Calu3 (cell line): ENCODE data around the gene TTC39A. TPM values are rescaled to one million over a fixed set of nuclear protein-coding genes. Genes with fewer than 3 reads are reported as not detected.
"Not testable (repeated sequence)": the region's sequence is repeated elsewhere in the genome, so short reads cannot be mapped to it uniquely, and the experiment has no call there.

ENCODE experiments used
- BruUV-seq: library from RNA; stranded (reverse); fragments of 400-500 nt; replicated peaks from 2 replicates; lab custom pipeline; 2021; lab: Mats Ljungman, UMichigan
- CTCF ChIA-PET: fragments of 300-600 bp; sonication (Branson Sonifier 250); formaldehyde crosslinking; loops from one replicate; lab custom pipeline; 2022; ENCODE audit warnings: antibody characterized with exemption; lab: Charles Lee
- DNase-seq: peaks from one replicate; pipeline ENCODE4 v3.0.0; 2022
- H3K27ac Mint-ChIP-seq: one replicate; pipeline ENCODE4 v1.8.0; 2022; ENCODE audit warnings: mixed read lengths; ENCODE audit not compliant: unreplicated experiment
- H3K27me3 Mint-ChIP-seq: one replicate; pipeline ENCODE4 v1.8.0; 2022; ENCODE audit warnings: mixed read lengths; ENCODE audit not compliant: unreplicated experiment
- H3K36me3 Mint-ChIP-seq: one replicate; pipeline ENCODE4 v1.8.0; 2022; ENCODE audit warnings: mild to moderate bottlenecking, moderate library complexity, mixed read lengths; ENCODE audit not compliant: insufficient read depth, unreplicated experiment
- H3K4me1 Mint-ChIP-seq: one replicate; pipeline ENCODE4 v1.8.0; 2022; ENCODE audit warnings: mild to moderate bottlenecking, low read depth, mixed read lengths; ENCODE audit not compliant: unreplicated experiment
- H3K4me3 Mint-ChIP-seq: one replicate; pipeline ENCODE4 v1.8.0; 2022; ENCODE audit warnings: mild to moderate bottlenecking, low read depth, moderate library complexity, mixed read lengths; ENCODE audit not compliant: unreplicated experiment
- H3K9me3 Mint-ChIP-seq: one replicate; pipeline ENCODE4 v1.8.0; 2022; ENCODE audit warnings: low read depth, mixed read lengths; ENCODE audit not compliant: unreplicated experiment
- intact Hi-C: fragments of 100-400 bp; cut with micrococcal nuclease; formaldehyde crosslinking; loops from one replicate; pipeline ENCODE4 v1.10.0; 2022; ENCODE audit not compliant: unreplicated experiment
- total RNA-seq: library from RNA; stranded (reverse); gene quantifications from 2 replicates; pipeline ENCODE4 v1.2.3, GENCODE V29; 2022
- TF ChIP-seq, protein P1 (sequence below): fragments of 200-600 bp; IDR thresholded peaks from one replicate; pipeline ENCODE4 v1.8.0; 2022; ENCODE audit warnings: antibody characterized with exemption; ENCODE audit not compliant: unreplicated experiment

TTC39A gene
- total RNA-seq, 1 experiment from 2014 or later: 18.8 TPM

DNA sequence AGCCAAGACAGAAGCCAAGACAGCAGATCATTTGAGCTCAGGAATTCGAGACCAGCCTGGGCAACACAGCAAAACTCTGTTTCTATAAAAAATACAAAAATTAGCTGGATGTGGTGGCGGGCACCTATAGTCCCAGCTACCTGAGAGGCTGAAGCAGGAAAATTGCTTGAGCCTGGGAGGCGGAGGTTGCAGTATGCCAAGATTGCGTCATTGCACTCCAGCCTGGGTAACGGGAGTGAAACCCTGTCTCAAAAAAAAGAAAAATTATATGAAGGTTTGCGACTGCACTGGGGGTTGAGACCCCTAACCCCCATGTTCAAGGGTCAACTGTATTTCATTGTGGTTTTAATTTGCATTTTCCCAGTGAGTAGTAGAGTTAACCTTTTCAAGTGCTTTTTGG lies 78.0 kb downstream of the TTC39A start:
- Mint-ChIP-seq H3K9me3 (no peaks in the 10 kb centered on the region), H3K4me3 (no peak overlapping the region), H3K4me1 (peaks cover 2% of the 10 kb centered on the region), H3K27ac (no peak overlapping the region), H3K27me3 (no peaks in the 10 kb centered on the region), H3K36me3 (no peaks in the 10 kb centered on the region)
- no peak for DNase-seq
- BruUV-seq: no TSS peak
- CTCF ChIA-PET: no interaction called here
- TF ChIP-seq, protein P1, sequence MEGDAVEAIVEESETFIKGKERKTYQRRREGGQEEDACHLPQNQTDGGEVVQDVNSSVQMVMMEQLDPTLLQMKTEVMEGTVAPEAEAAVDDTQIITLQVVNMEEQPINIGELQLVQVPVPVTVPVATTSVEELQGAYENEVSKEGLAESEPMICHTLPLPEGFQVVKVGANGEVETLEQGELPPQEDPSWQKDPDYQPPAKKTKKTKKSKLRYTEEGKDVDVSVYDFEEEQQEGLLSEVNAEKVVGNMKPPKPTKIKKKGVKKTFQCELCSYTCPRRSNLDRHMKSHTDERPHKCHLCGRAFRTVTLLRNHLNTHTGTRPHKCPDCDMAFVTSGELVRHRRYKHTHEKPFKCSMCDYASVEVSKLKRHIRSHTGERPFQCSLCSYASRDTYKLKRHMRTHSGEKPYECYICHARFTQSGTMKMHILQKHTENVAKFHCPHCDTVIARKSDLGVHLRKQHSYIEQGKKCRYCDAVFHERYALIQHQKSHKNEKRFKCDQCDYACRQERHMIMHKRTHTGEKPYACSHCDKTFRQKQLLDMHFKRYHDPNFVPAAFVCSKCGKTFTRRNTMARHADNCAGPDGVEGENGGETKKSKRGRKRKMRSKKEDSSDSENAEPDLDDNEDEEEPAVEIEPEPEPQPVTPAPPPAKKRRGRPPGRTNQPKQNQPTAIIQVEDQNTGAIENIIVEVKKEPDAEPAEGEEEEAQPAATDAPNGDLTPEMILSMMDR: no peak
- intact Hi-C loops: no loop called here

DNA sequence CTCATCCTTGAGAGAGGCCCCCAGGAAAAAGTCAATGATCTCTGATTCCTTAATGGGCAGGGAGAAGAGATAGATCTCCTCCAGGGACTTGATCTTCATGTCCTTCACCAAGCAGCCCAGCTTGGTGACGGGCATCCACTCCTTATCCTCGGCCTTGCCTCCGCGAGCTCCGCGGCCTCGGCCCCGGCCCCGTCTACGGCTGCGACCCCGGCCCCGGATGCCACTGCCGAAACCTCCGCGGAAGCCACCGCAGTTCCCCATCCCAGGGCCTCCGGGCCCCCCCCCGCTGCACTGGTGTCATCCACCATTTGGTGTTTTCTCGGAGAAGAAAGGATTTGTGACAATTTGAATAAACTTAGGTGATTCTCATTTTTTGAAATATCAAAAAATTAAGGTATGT lies 79.2 kb downstream of the TTC39A start:
- H3K36me3 Mint-ChIP-seq, intact Hi-C loops, H3K27ac Mint-ChIP-seq, H3K27me3 Mint-ChIP-seq, CTCF ChIA-PET, BruUV-seq, H3K9me3 Mint-ChIP-seq, H3K4me3 Mint-ChIP-seq, DNase-seq: not testable (repeated sequence)
- peaks cover 14% of the 10 kb centered on the region for H3K4me1 Mint-ChIP-seq

DNA sequence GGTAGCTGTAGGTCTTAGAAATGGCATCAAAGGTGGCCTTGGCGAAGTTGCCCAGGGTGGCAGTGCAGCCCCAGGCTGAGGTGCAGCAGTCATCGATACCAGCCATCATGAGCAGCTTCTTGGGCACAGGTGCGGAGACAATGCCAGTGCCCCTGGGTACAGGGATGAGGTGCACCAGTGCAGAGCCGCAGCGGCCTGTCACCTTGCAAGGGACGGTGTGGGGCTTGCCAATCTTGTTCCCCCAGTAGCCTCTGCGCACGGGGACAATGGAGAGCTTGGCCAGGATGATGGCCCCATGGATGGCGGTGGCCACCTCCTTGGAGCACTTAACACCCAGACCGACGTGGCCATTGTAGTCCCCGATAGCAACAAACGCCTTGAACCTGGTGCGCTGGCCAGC lies 79.6 kb downstream of the TTC39A start:
- H3K4me3 Mint-ChIP-seq, H3K36me3 Mint-ChIP-seq, H3K9me3 Mint-ChIP-seq, BruUV-seq, H3K27me3 Mint-ChIP-seq, CTCF ChIA-PET, H3K27ac Mint-ChIP-seq, intact Hi-C loops, DNase-seq: not testable (repeated sequence)
- H3K4me1 Mint-ChIP-seq: peaks cover 19% of the 10 kb centered on the region

DNA sequence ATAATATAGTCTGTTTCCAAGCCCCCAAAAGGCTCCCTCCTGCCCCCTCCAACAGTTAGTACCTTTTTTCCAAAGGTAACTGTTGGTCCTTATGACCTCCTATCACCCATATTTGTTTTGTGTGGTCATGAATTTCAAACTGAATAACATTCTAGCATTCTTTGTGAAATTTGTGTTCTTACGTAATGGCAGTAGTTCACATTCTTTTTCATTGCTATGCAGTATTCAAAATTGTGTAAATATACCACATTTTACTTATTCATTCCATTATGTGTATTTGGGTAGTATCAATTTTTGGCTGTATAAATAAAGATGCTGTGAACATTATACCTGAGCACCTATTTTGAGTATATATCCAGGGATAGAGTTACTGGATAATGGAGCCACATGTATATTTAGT lies 80.9 kb downstream of the TTC39A start:
- peaks cover 20% of the 10 kb centered on the region for H3K4me1 Mint-ChIP-seq
- H3K27me3 Mint-ChIP-seq: no peaks in the 10 kb centered on the region
- intact Hi-C loops: no loop called here
- H3K27ac Mint-ChIP-seq: no peak overlapping the region
- DNase-seq: no peak
- no peak overlapping the region for H3K4me3 Mint-ChIP-seq
- CTCF ChIA-PET: no interaction called here
- BruUV-seq: no TSS peak
- H3K9me3 Mint-ChIP-seq: no peaks in the 10 kb centered on the region
- TF ChIP-seq, protein P1: no peak
- H3K36me3 Mint-ChIP-seq: no peaks in the 10 kb centered on the region

DNA sequence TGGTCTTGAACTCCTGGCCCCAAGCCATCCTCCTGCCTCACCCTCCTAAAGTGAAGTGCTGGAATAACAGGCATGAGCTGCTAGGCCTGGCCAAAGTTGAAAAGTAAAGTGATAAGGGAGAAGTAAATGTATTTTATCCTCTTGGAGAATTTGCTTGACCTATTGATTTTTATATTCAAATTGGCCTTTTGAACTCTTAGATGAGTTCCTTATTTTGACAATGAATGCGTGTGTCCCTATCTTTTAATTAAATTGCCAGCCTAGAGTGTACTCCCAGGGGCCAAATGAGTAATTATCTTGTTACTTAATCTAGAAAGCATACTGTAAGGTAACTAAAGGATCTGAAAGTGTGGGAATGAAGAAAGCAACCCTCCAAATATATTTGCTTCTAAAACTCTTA lies 82.9 kb downstream of the TTC39A start:
- Mint-ChIP-seq H3K9me3 (no peaks in the 10 kb centered on the region), H3K4me3 (no peak overlapping the region), H3K4me1 (peaks cover 20% of the 10 kb centered on the region), H3K27me3 (no peaks in the 10 kb centered on the region), H3K27ac (no peak overlapping the region), H3K36me3 (no peaks in the 10 kb centered on the region)
- intact Hi-C loops: no loop called here
- CTCF ChIA-PET: interaction anchor here (0.7 to 1.1 kb wide), 2 partner anchors 37 to 555 kb away, joined by 3 read pairs; no protein-coding TSS in a partner anchor
- DNase-seq: no peak
- TF ChIP-seq, protein P1: no peak
- BruUV-seq: no TSS peak
